Measurements from ENCODE around the gene SNAP23.

DNA sequence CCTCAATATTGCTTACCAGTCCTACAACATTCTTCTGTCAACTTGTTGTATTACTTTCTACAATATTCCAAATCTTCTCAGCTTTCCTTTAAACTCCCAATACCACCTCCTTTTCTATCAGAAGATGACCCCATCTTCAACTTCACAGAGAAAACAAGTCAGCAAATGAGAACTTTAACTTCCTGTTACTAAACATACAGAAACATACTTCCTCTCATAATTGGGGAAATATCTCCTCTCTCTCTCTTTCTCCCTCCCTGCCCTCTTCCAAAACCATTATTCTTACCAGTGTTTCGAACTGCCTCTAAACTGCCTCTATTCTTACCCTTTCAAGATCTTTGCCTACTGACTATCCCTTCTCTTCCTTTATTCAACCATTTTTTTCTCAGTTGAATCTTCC lies 1.8 kb upstream of the SNAP23 start:
- TF ChIP-seq CTCF (conservative IDR thresholded peaks at IDR 0.05) (no peak), ZFX (IDR thresholded peaks at IDR 0.05) (no peak)

Measured in C4-2B (cell line).